ENCODE measurements around the gene SPCS2. TPM values are rescaled to one million over a fixed set of nuclear protein-coding genes. Genes with fewer than 3 reads are reported as not detected.
"Not testable (repeated sequence)": the region's sequence is repeated elsewhere in the genome, so short reads cannot be mapped to it uniquely, and the experiment has no call there.

SPCS2 gene
- total RNA-seq, 1 donor from 2014 or later = 129 TPM

GRCh38 chr11:74981888-74982287, 32.8 kb downstream of the SPCS2 start:
- no peak overlapping the region for H3K4me3 Mint-ChIP-seq
- ATAC-seq (ENCODE audit: low read depth) (no peak), DNase-seq (no peak)
- POLR2A ChIA-PET = no interaction called here
- no peak overlapping the region for H3K27ac Mint-ChIP-seq
- CTCF ChIA-PET = no interaction called here
- intact Hi-C loops (cut with micrococcal nuclease) = no loop called here
- H3K36me3 Mint-ChIP-seq (ENCODE audit: low read depth) = peaks cover 26% of the 10 kb centered on the region
- H3K4me1 Mint-ChIP-seq = peaks cover 6% of the 10 kb centered on the region
- no peak for TF ChIP-seq CTCF (IDR thresholded peaks at IDR 0.05)
- H3K27me3 Mint-ChIP-seq = no peaks in the 10 kb centered on the region
- no peaks in the 10 kb centered on the region for H3K9me3 Mint-ChIP-seq

GRCh38 chr11:74984070-74984469, 35.0 kb downstream of the SPCS2 start:
- DNase-seq (no peak), ATAC-seq (ENCODE audit: low read depth) (no peak)
- Mint-ChIP-seq H3K4me3 (no peak overlapping the region), H3K27me3 (no peaks in the 10 kb centered on the region), H3K4me1 (peaks cover 10% of the 10 kb centered on the region), H3K27ac (no peak overlapping the region), H3K9me3 (no peaks in the 10 kb centered on the region), H3K36me3 (ENCODE audit: low read depth) (peaks cover 17% of the 10 kb centered on the region)
- POLR2A ChIA-PET = no interaction called here
- no peak for TF ChIP-seq CTCF (IDR thresholded peaks at IDR 0.05)
- CTCF ChIA-PET = no interaction called here
- intact Hi-C loops (cut with micrococcal nuclease) = no loop called here

- TF ChIP-seq CTCF (IDR thresholded peaks at IDR 0.05) = no peak
- Mint-ChIP-seq H3K9me3 (no peaks in the 10 kb centered on the region), H3K27me3 (no peaks in the 10 kb centered on the region), H3K4me3 (no peak overlapping the region), H3K27ac (no peak overlapping the region), H3K4me1 (peaks cover 16% of the 10 kb centered on the region), H3K36me3 (ENCODE audit: low read depth) (peaks cover 15% of the 10 kb centered on the region)
- ATAC-seq (ENCODE audit: low read depth) = no peak
- ChIA-PET POLR2A (no interaction called here), CTCF (no interaction called here)
- DNase-seq = no peak
- intact Hi-C loops (cut with micrococcal nuclease) = no loop called here
Measured at GRCh38 chr11:74984730-74985129, 35.7 kb downstream of the SPCS2 start.

- intact Hi-C loops (cut with micrococcal nuclease) = loop anchor here (1.0 to 2.0 kb wide), 2 partner anchors 39 to 496 kb away; partner anchors contain the start of genes LIPT2, SPCS2 and XRRA1
- peaks cover 3% of the 10 kb centered on the region for H3K36me3 Mint-ChIP-seq (ENCODE audit: low read depth)
- ATAC-seq (ENCODE audit: low read depth) (peak; percentile 97), DNase-seq (peak; percentile 69)
- peak within 1 kb of the TSS; percentile 89 for H3K27ac Mint-ChIP-seq
- H3K4me3 Mint-ChIP-seq = peak within 1 kb of the TSS; percentile 97
- ChIA-PET POLR2A (interaction anchor here (0.6 to 2.4 kb wide), 8 partner anchors 9 to 592 kb away, joined by 4 to 20 read pairs (median 6); partner anchors contain the start of genes SPCS2 and XRRA1), CTCF (interaction anchor here (0.6 to 1.6 kb wide), 4 partner anchors 34 to 252 kb away, joined by 3 to 4 read pairs (median 4); partner anchors contain the start of gene TPBGL)
- no peaks in the 10 kb centered on the region for H3K9me3 Mint-ChIP-seq
- TF ChIP-seq CTCF (IDR thresholded peaks at IDR 0.05) = no peak
- H3K4me1 Mint-ChIP-seq = peaks cover 40% of the 10 kb centered on the region
- no peaks in the 10 kb centered on the region for H3K27me3 Mint-ChIP-seq
Measured at GRCh38 chr11:74988541-74989259, 39.6 kb downstream of the SPCS2 start, which contains the start of gene NEU3. NEU3 (plus strand) TSS chr11:74988933; CDS start chr11:74989061, 128 bp downstream.

- Mint-ChIP-seq H3K27me3 (no peaks in the 10 kb centered on the region), H3K4me1 (peaks cover 40% of the 10 kb centered on the region), H3K36me3 (ENCODE audit: low read depth) (peaks cover 4% of the 10 kb centered on the region), H3K9me3 (no peaks in the 10 kb centered on the region), H3K4me3 (peak overlapping the region; percentile 97), H3K27ac (peak overlapping the region; percentile 89)
- intact Hi-C loops (cut with micrococcal nuclease) = loop anchor here (2.0 kb wide), 1 partner anchor 496 kb away; the partner anchor contains the start of gene LIPT2
- CTCF ChIA-PET = interaction anchor here (0.6 to 1.6 kb wide), 3 partner anchors 59 to 252 kb away, joined by 3 to 4 read pairs (median 4); partner anchors contain the start of gene TPBGL
- DNase-seq (no peak), ATAC-seq (ENCODE audit: low read depth) (peak; percentile 3)
- no peak for TF ChIP-seq CTCF (IDR thresholded peaks at IDR 0.05)
- POLR2A ChIA-PET = interaction anchor here (0.8 to 2.4 kb wide), 6 partner anchors 9 to 40 kb away, joined by 4 to 20 read pairs (median 6); partner anchors contain the start of genes SPCS2 and XRRA1
Measured at GRCh38 chr11:74989260-74989638, 40.2 kb downstream of the SPCS2 start.

- DNase-seq; H3K27ac Mint-ChIP-seq; ATAC-seq (ENCODE audit: low read depth); H3K27me3 Mint-ChIP-seq; intact Hi-C loops (cut with micrococcal nuclease); H3K4me3 Mint-ChIP-seq; H3K9me3 Mint-ChIP-seq: not testable (repeated sequence)
- CTCF ChIA-PET = interaction anchor here (1.6 kb wide), 1 partner anchor 61 kb away, joined by 4 read pairs; no protein-coding TSS in a partner anchor
- H3K36me3 Mint-ChIP-seq (ENCODE audit: low read depth) = peaks cover 12% of the 10 kb centered on the region
- POLR2A ChIA-PET = interaction anchor here (0.6 to 2.1 kb wide), 2 partner anchors 39 to 835 kb away, joined by 4 to 13 read pairs; no protein-coding TSS in a partner anchor
- H3K4me1 Mint-ChIP-seq = peaks cover 40% of the 10 kb centered on the region
Measured at GRCh38 chr11:74990150-74990549, 41.1 kb downstream of the SPCS2 start.
